ENCODE results near the gene NLRP6. TPM values are rescaled to one million over a fixed set of nuclear protein-coding genes. Genes with fewer than 3 reads are reported as not detected.

Gene NLRP6
- total RNA-seq, 1 donor from 2014 or later, result not detected

- DNase-seq (ENCODE audit: extremely low spot score, unreplicated experiment), result peak; percentile 67
- TF ChIP-seq, protein P1, sequence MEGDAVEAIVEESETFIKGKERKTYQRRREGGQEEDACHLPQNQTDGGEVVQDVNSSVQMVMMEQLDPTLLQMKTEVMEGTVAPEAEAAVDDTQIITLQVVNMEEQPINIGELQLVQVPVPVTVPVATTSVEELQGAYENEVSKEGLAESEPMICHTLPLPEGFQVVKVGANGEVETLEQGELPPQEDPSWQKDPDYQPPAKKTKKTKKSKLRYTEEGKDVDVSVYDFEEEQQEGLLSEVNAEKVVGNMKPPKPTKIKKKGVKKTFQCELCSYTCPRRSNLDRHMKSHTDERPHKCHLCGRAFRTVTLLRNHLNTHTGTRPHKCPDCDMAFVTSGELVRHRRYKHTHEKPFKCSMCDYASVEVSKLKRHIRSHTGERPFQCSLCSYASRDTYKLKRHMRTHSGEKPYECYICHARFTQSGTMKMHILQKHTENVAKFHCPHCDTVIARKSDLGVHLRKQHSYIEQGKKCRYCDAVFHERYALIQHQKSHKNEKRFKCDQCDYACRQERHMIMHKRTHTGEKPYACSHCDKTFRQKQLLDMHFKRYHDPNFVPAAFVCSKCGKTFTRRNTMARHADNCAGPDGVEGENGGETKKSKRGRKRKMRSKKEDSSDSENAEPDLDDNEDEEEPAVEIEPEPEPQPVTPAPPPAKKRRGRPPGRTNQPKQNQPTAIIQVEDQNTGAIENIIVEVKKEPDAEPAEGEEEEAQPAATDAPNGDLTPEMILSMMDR (IDR thresholded peaks at IDR 0.05), result no peak
- H3K4me1 Mint-ChIP-seq (ENCODE audit: unreplicated experiment), result no peaks in the 10 kb centered on the region
- peaks cover 37% of the 10 kb centered on the region for H3K36me3 Mint-ChIP-seq (ENCODE audit: unreplicated experiment)
- H3K9me3 Mint-ChIP-seq (ENCODE audit: unreplicated experiment), result no peaks in the 10 kb centered on the region
- H3K4me3 Mint-ChIP-seq (ENCODE audit: unreplicated experiment), result no peak overlapping the region
- no peaks in the 10 kb centered on the region for H3K27me3 Mint-ChIP-seq (ENCODE audit: unreplicated experiment)
- H3K27ac Mint-ChIP-seq (ENCODE audit: unreplicated experiment), result no peak overlapping the region
Observed at GRCh38 chr11:252666-253065, 25.5 kb upstream of the NLRP6 start.

GRCh38 chr11:253160-253885 is 24.9 kb upstream of the NLRP6 start:
- H3K9me3 Mint-ChIP-seq (ENCODE audit: unreplicated experiment), result no peaks in the 10 kb centered on the region
- no peak overlapping the region for H3K4me3 Mint-ChIP-seq (ENCODE audit: unreplicated experiment)
- peak; percentile 81 for DNase-seq (ENCODE audit: extremely low spot score, unreplicated experiment)
- peaks cover 31% of the 10 kb centered on the region for H3K36me3 Mint-ChIP-seq (ENCODE audit: unreplicated experiment)
- no peaks in the 10 kb centered on the region for H3K27me3 Mint-ChIP-seq (ENCODE audit: unreplicated experiment)
- H3K4me1 Mint-ChIP-seq (ENCODE audit: unreplicated experiment), result no peaks in the 10 kb centered on the region
- TF ChIP-seq, protein P1 (IDR thresholded peaks at IDR 0.05), result no peak
- H3K27ac Mint-ChIP-seq (ENCODE audit: unreplicated experiment), result no peak overlapping the region

GRCh38 chr11:253886-254270 is 24.3 kb upstream of the NLRP6 start:
- H3K4me3 Mint-ChIP-seq (ENCODE audit: unreplicated experiment), result no peak overlapping the region

GRCh38 chr11:255176-255575 is 23.0 kb upstream of the NLRP6 start:
- TF ChIP-seq, protein P1 (IDR thresholded peaks at IDR 0.05), result no peak
- Mint-ChIP-seq H3K27me3 (ENCODE audit: unreplicated experiment) (peaks cover 2% of the 10 kb centered on the region), H3K27ac (ENCODE audit: unreplicated experiment) (no peak overlapping the region), H3K4me3 (ENCODE audit: unreplicated experiment) (no peak overlapping the region), H3K9me3 (ENCODE audit: unreplicated experiment) (no peaks in the 10 kb centered on the region), H3K36me3 (ENCODE audit: unreplicated experiment) (peaks cover 20% of the 10 kb centered on the region), H3K4me1 (ENCODE audit: unreplicated experiment) (no peaks in the 10 kb centered on the region)
- DNase-seq (ENCODE audit: extremely low spot score, unreplicated experiment), result no peak

More at GRCh38 chr11:253886-254270, 24.3 kb upstream of the NLRP6 start:
- TF ChIP-seq, protein P1 (IDR thresholded peaks at IDR 0.05), result no peak
- Mint-ChIP-seq H3K9me3 (ENCODE audit: unreplicated experiment) (no peaks in the 10 kb centered on the region), H3K36me3 (ENCODE audit: unreplicated experiment) (peaks cover 27% of the 10 kb centered on the region), H3K4me1 (ENCODE audit: unreplicated experiment) (no peaks in the 10 kb centered on the region), H3K27ac (ENCODE audit: unreplicated experiment) (no peak overlapping the region), H3K27me3 (ENCODE audit: unreplicated experiment) (peaks cover 2% of the 10 kb centered on the region)
- DNase-seq (ENCODE audit: extremely low spot score, unreplicated experiment), result peak; percentile 51

GRCh38 chr11:255816-256215 is 22.4 kb upstream of the NLRP6 start:
- Mint-ChIP-seq H3K9me3 (ENCODE audit: unreplicated experiment) (no peaks in the 10 kb centered on the region), H3K36me3 (ENCODE audit: unreplicated experiment) (peaks cover 17% of the 10 kb centered on the region), H3K27ac (ENCODE audit: unreplicated experiment) (no peak overlapping the region), H3K27me3 (ENCODE audit: unreplicated experiment) (peaks cover 2% of the 10 kb centered on the region), H3K4me3 (ENCODE audit: unreplicated experiment) (no peak overlapping the region), H3K4me1 (ENCODE audit: unreplicated experiment) (no peaks in the 10 kb centered on the region)
- TF ChIP-seq, protein P1 (IDR thresholded peaks at IDR 0.05), result no peak
- DNase-seq (ENCODE audit: extremely low spot score, unreplicated experiment), result no peak
